Raji (cell line): ENCODE data around the gene ASB13.

ENCODE experiments used
- POLR2A ChIP-seq: IDR thresholded peaks from 2 replicates; pipeline ENCODE4 v1.6.1; 2011; ENCODE audit warnings: low read depth, low read length, control low read depth; ENCODE audit not compliant: insufficient read depth

ASB13 gene

GRCh38 chr10:5623081-5623748 is 43.2 kb downstream of the ASB13 start:
- TF ChIP-seq POLR2A, result no peak

GRCh38 chr10:5622186-5622960 is 44.0 kb downstream of the ASB13 start:
- TF ChIP-seq POLR2A, result no peak

- TF ChIP-seq POLR2A, result no peak
Observed at GRCh38 chr10:5620966-5621365, 45.4 kb downstream of the ASB13 start.

- no peak for TF ChIP-seq POLR2A
Observed at GRCh38 chr10:5620223-5620721, 46.1 kb downstream of the ASB13 start.

- no peak for TF ChIP-seq POLR2A
Observed at GRCh38 chr10:5619362-5620211, 46.8 kb downstream of the ASB13 start.

- TF ChIP-seq POLR2A, result no peak
Observed at GRCh38 chr10:5618829-5619228, 47.6 kb downstream of the ASB13 start.

- no peak for TF ChIP-seq POLR2A
Observed at GRCh38 chr10:5618042-5618441, 48.4 kb downstream of the ASB13 start.

- no peak for TF ChIP-seq POLR2A
Observed at GRCh38 chr10:5617521-5617920, 48.9 kb downstream of the ASB13 start.

- TF ChIP-seq POLR2A, result no peak
Observed at GRCh38 chr10:5616836-5617235, 49.6 kb downstream of the ASB13 start.

GRCh38 chr10:5616046-5616445 is 50.3 kb downstream of the ASB13 start:
- TF ChIP-seq POLR2A, result no peak

- no peak for TF ChIP-seq POLR2A
Observed at GRCh38 chr10:5615316-5615715, 51.1 kb downstream of the ASB13 start.

- no peak for TF ChIP-seq POLR2A
Observed at GRCh38 chr10:5614155-5614721, 52.2 kb downstream of the ASB13 start.

GRCh38 chr10:5613481-5614154 is 52.8 kb downstream of the ASB13 start:
- no peak for TF ChIP-seq POLR2A

GRCh38 chr10:5611899-5612680 is 54.3 kb downstream of the ASB13 start:
- TF ChIP-seq POLR2A, result no peak
